Cardiac muscle cell (in vitro differentiated cells and primary cell): ENCODE measurements around the gene RBM20. TPM values are rescaled to one million over a fixed set of nuclear protein-coding genes. Genes with fewer than 3 reads are reported as not detected.

Experiments
- DNase-seq, 2 donors: peaks; one replicate each; pipeline versions ENCODE4 v3.0.0 to v3.0.0-alpha.2; 2010 to 2017; ENCODE audit warnings: low read depth in 1 of 2, low spot score in 1 of 2
- H3K27ac ChIP-seq: fragments of 200-600 bp; sonication (generic); 2 replicates; pipeline ENCODE4 v1.5.1; 2016
- H3K27me3 ChIP-seq: fragments of 200-600 bp; sonication (generic); 2 replicates; pipeline ENCODE4 v1.6.0; 2016; ENCODE audit warnings: control low read depth
- H3K36me3 ChIP-seq: fragments of 200-600 bp; sonication (generic); 2 replicates; pipeline ENCODE4 v1.5.1; 2016; ENCODE audit warnings: control low read depth
- H3K4me1 ChIP-seq: fragments of 200-600 bp; sonication (generic); 2 replicates; pipeline ENCODE4 v1.8.1; 2017; ENCODE audit warnings: low read depth, mild to moderate bottlenecking, mixed run types
- H3K4me3 ChIP-seq: fragments of 200-600 bp; sonication (generic); 2 replicates; pipeline ENCODE4 v1.5.1; 2016; ENCODE audit warnings: mild to moderate bottlenecking
- H3K9me3 ChIP-seq: fragments of 200-600 bp; sonication (generic); 2 replicates; pipeline ENCODE4 v1.5.1; 2017; ENCODE audit warnings: low read depth, mild to moderate bottlenecking, control low read depth
- polyA plus RNA-seq: library from polyadenylated mRNA; unstranded; fragments of >200 nt; fragmentation: Nextera tagmentation; extraction: Ambion mirVana; gene quantifications from 2 replicates; pipeline ENCODE4 v1.2.1, GENCODE V29; 2016
- total RNA-seq: library from RNA; depleted of rRNA; stranded (reverse); fragments of >200 nt; gene quantifications from 2 replicates; pipeline ENCODE4 v1.2.3, GENCODE V29; 2016
- TF ChIP-seq, protein P1 (sequence below): IDR thresholded peaks from 2 replicates; pipeline ENCODE4 v1.5.1; 2012; ENCODE audit warnings: low read depth, mild to moderate bottlenecking, low read length

The RBM20 gene
- total and polyA plus RNA-seq, 2 experiments from 2014 or later, result 19.2 to 28.5 TPM

GRCh38 chr10:110708776-110709443 lies 64.8 kb downstream of the RBM20 start:
- H3K9me3 ChIP-seq, result no peaks in the 10 kb centered on the region
- no peak overlapping the region for H3K4me3 ChIP-seq
- no peaks in the 10 kb centered on the region for H3K36me3 ChIP-seq
- TF ChIP-seq, protein P1, sequence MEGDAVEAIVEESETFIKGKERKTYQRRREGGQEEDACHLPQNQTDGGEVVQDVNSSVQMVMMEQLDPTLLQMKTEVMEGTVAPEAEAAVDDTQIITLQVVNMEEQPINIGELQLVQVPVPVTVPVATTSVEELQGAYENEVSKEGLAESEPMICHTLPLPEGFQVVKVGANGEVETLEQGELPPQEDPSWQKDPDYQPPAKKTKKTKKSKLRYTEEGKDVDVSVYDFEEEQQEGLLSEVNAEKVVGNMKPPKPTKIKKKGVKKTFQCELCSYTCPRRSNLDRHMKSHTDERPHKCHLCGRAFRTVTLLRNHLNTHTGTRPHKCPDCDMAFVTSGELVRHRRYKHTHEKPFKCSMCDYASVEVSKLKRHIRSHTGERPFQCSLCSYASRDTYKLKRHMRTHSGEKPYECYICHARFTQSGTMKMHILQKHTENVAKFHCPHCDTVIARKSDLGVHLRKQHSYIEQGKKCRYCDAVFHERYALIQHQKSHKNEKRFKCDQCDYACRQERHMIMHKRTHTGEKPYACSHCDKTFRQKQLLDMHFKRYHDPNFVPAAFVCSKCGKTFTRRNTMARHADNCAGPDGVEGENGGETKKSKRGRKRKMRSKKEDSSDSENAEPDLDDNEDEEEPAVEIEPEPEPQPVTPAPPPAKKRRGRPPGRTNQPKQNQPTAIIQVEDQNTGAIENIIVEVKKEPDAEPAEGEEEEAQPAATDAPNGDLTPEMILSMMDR, result no peak
- no peaks in the 10 kb centered on the region for H3K27me3 ChIP-seq
- no peak for DNase-seq
- peaks cover 28% of the 10 kb centered on the region for H3K4me1 ChIP-seq
- H3K27ac ChIP-seq, result peak overlapping the region; percentile 31

- no peaks in the 10 kb centered on the region for H3K27me3 ChIP-seq
- H3K4me3 ChIP-seq, result no peak overlapping the region
- peaks cover 28% of the 10 kb centered on the region for H3K4me1 ChIP-seq
- H3K27ac ChIP-seq, result peak overlapping the region; percentile 31
- no peaks in the 10 kb centered on the region for H3K36me3 ChIP-seq
- DNase-seq, result no peak
- TF ChIP-seq, protein P1, result no peak
- no peaks in the 10 kb centered on the region for H3K9me3 ChIP-seq
Observed at GRCh38 chr10:110709444-110709828, 65.3 kb downstream of the RBM20 start.

DNA sequence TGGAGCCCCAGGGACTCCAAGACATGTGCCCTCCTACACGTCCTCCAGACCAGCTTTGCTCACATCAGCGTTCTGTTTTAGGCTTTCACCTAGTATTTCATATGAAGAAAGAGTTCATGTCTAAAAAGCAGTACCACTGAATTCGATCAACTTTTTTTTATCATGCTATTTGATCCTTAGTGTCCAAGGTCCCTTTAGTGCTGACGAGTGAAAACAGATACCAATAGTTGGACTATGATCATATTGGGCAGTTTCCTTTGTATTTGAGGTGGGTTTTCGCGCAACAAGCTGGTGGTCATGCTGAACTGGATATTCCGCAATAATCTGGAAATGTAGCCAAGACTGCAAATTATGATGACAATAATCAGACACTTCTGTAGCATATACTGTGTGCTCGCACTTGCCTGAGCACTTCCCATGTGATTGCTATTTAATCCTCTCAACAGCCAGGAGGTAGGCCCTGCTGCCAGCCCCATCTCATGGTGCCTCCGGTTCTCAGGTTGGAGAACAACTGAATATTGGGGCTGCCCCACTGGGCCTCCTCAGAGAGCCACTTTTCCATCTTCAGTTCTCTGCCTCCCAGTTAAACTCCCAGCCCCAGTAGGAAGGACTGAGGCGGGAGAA lies 65.9 kb downstream of the RBM20 start:
- TF ChIP-seq, protein P1, result no peak
- no peaks in the 10 kb centered on the region for H3K36me3 ChIP-seq
- no peak overlapping the region for H3K27ac ChIP-seq
- H3K4me3 ChIP-seq, result no peak overlapping the region
- DNase-seq, result no peak
- H3K27me3 ChIP-seq, result no peaks in the 10 kb centered on the region
- H3K9me3 ChIP-seq, result no peaks in the 10 kb centered on the region
- peaks cover 28% of the 10 kb centered on the region for H3K4me1 ChIP-seq

DNA sequence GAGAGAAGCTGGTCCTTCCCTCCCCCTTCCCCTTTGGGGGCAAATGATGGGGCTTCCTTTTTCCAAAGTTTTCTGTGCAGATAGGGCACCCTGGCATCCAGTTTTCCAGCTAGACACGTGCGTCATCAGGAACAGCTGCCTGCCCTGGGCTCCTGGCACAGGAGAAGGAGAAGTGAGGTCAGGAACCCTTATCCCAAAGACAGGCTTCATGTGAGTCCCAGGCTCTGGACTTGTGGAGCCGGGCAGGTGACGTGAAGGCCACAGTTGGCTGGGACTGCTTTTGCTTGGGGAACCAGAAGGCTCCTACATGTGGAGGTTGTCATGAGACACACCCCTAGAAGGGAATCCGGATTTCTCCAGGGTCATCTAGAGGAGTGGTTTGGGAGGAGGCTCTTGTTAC lies 66.5 kb downstream of the RBM20 start:
- no peak overlapping the region for H3K27ac ChIP-seq
- no peak overlapping the region for H3K4me3 ChIP-seq
- H3K36me3 ChIP-seq, result no peaks in the 10 kb centered on the region
- TF ChIP-seq, protein P1, result no peak
- H3K27me3 ChIP-seq, result no peaks in the 10 kb centered on the region
- H3K9me3 ChIP-seq, result no peaks in the 10 kb centered on the region
- peaks cover 28% of the 10 kb centered on the region for H3K4me1 ChIP-seq
- no peak for DNase-seq

GRCh38 chr10:110711382-110711781 lies 67.2 kb downstream of the RBM20 start:
- H3K36me3 ChIP-seq, result no peaks in the 10 kb centered on the region

More at GRCh38 chr10:110711382-110711781, 67.2 kb downstream of the RBM20 start:
- Histone ChIP-seq H3K4me3 (no peak overlapping the region), H3K27ac (no peak overlapping the region), H3K27me3 (no peaks in the 10 kb centered on the region), H3K9me3 (no peaks in the 10 kb centered on the region), H3K4me1 (peaks cover 27% of the 10 kb centered on the region)
- DNase-seq, result no peak
- TF ChIP-seq, protein P1, result no peak
